HG02885 (cell line): ENCODE data around the gene FAM111A.

Experiments
- ATAC-seq: cut with Tn5 transposase; IDR thresholded peaks from one replicate; pipeline ENCODE4 v1.9.1; 2021; ENCODE audit warnings: mild to moderate bottlenecking; ENCODE audit not compliant: unreplicated experiment, poor library complexity

FAM111A gene

GRCh38 chr11:59178402-59178801 is 35.7 kb downstream of the FAM111A start:
- ATAC-seq = no peak

- no peak for ATAC-seq
Measured at GRCh38 chr11:59179121-59179520, 36.5 kb downstream of the FAM111A start.

- no peak for ATAC-seq
Measured at GRCh38 chr11:59180168-59180776, 37.6 kb downstream of the FAM111A start.

- ATAC-seq = no peak
Measured at GRCh38 chr11:59180907-59181306, 38.3 kb downstream of the FAM111A start.

- ATAC-seq = no peak
Measured at GRCh38 chr11:59181746-59182456, 39.2 kb downstream of the FAM111A start.

- ATAC-seq = no peak
Measured at GRCh38 chr11:59182457-59183151, 39.9 kb downstream of the FAM111A start.

GRCh38 chr11:59183771-59184170 is 41.1 kb downstream of the FAM111A start:
- ATAC-seq = no peak

- ATAC-seq = no peak
Measured at GRCh38 chr11:59184691-59185339, 42.2 kb downstream of the FAM111A start.

- ATAC-seq = no peak
Measured at GRCh38 chr11:59185386-59185945, 42.8 kb downstream of the FAM111A start.

GRCh38 chr11:59186130-59186594 is 43.5 kb downstream of the FAM111A start:
- peak; percentile 82 for ATAC-seq

- ATAC-seq = no peak
Measured at GRCh38 chr11:59187035-59187434, 44.4 kb downstream of the FAM111A start.

GRCh38 chr11:59187587-59187986 is 44.9 kb downstream of the FAM111A start:
- no peak for ATAC-seq

- ATAC-seq = no peak
Measured at GRCh38 chr11:59188954-59189353, 46.3 kb downstream of the FAM111A start.

GRCh38 chr11:59189986-59190385 is 47.3 kb downstream of the FAM111A start:
- no peak for ATAC-seq

GRCh38 chr11:59191095-59191494 is 48.4 kb downstream of the FAM111A start:
- no peak for ATAC-seq

GRCh38 chr11:59191890-59192289 is 49.2 kb downstream of the FAM111A start:
- no peak for ATAC-seq

GRCh38 chr11:59192446-59193020 is 49.9 kb downstream of the FAM111A start:
- ATAC-seq = no peak

GRCh38 chr11:59193587-59194130 is 51.0 kb downstream of the FAM111A start:
- no peak for ATAC-seq

GRCh38 chr11:59195586-59195985 is 52.9 kb downstream of the FAM111A start:
- no peak for ATAC-seq

- ATAC-seq = no peak
Measured at GRCh38 chr11:59196777-59197176, 54.1 kb downstream of the FAM111A start.
